ENCODE measurements around the gene E2F8. TPM values are rescaled to one million over a fixed set of nuclear protein-coding genes. Genes with fewer than 3 reads are reported as not detected.

The E2F8 gene
- total RNA-seq, 4 donors from 2014 or later, result 4.0 to 11.7 (median 4.7) TPM

GRCh38 chr11:19253153-19253745 is 12.5 kb upstream of the E2F8 start:
- no peak overlapping the region for H3K4me3 ChIP-seq

GRCh38 chr11:19252394-19253152 is 11.8 kb upstream of the E2F8 start:
- H3K27me3 ChIP-seq, result no peaks in the 10 kb centered on the region
- WGBS, 2 donors, result 51% methylated on average over 8 of the region's 8 CpGs
- H3K4me1 ChIP-seq, result peaks cover 0 to 11% (median 0%) of the 10 kb centered on the region in 3 donors
- no peaks in the 10 kb centered on the region for H3K9me3 ChIP-seq
- H3K4me3 ChIP-seq, result no peak overlapping the region
- no peaks in the 10 kb centered on the region for H3K36me3 ChIP-seq
- DNase-seq, result no peak
- intact Hi-C loops (cut with DNase I), result loop anchor here (10.0 kb wide), 1 partner anchor 302 kb away; no protein-coding TSS in a partner anchor
- TF ChIP-seq CTCF (IDR thresholded peaks at IDR 0.05) (no peak), POLR2A (IDR thresholded peaks at IDR 0.05) (no peak)
- H3K27ac ChIP-seq, result no peak overlapping the region

More at GRCh38 chr11:19253153-19253745, 12.5 kb upstream of the E2F8 start:
- H3K4me1 ChIP-seq, result peaks cover 0 to 11% (median 0%) of the 10 kb centered on the region in 3 donors
- 76% methylated on average over 5 to 7 of the region's 7 CpGs for whole genome bisulfite sequencing, 2 donors
- no peak overlapping the region for H3K27ac ChIP-seq
- H3K27me3 ChIP-seq, result no peaks in the 10 kb centered on the region
- intact Hi-C loops (cut with DNase I), result loop anchor here (10.0 kb wide), 1 partner anchor 302 kb away; no protein-coding TSS in a partner anchor
- no peak for DNase-seq
- H3K36me3 ChIP-seq, result no peaks in the 10 kb centered on the region
- H3K9me3 ChIP-seq, result no peaks in the 10 kb centered on the region
- no peak for TF ChIP-seq POLR2A (IDR thresholded peaks at IDR 0.05)
- no peak for TF ChIP-seq CTCF (IDR thresholded peaks at IDR 0.05)

GRCh38 chr11:19251577-19251976 is 10.8 kb upstream of the E2F8 start:
- intact Hi-C loops (cut with DNase I), result loop anchor here (10.0 kb wide), 1 partner anchor 303 kb away; no protein-coding TSS in a partner anchor
- no peak overlapping the region for H3K4me3 ChIP-seq
- no peaks in the 10 kb centered on the region for H3K36me3 ChIP-seq
- H3K9me3 ChIP-seq, result no peaks in the 10 kb centered on the region
- peaks cover 0 to 11% (median 0%) of the 10 kb centered on the region in 3 donors for H3K4me1 ChIP-seq
- no peak for DNase-seq
- H3K27ac ChIP-seq, result no peak overlapping the region
- TF ChIP-seq CTCF (IDR thresholded peaks at IDR 0.05), result no peak
- no peak for TF ChIP-seq POLR2A (IDR thresholded peaks at IDR 0.05)
- peaks cover 0 to 7% (median 0%) of the 10 kb centered on the region in 4 donors for H3K27me3 ChIP-seq

- H3K27me3 ChIP-seq, result peaks cover 0 to 51% (median 4%) of the 10 kb centered on the region in 4 donors
- intact Hi-C loops (cut with DNase I), result no loop called here
- H3K9me3 ChIP-seq, result no peaks in the 10 kb centered on the region
- no peak overlapping the region for H3K4me3 ChIP-seq
- H3K36me3 ChIP-seq, result no peaks in the 10 kb centered on the region
- TF ChIP-seq CTCF (IDR thresholded peaks at IDR 0.05) (no peak), POLR2A (IDR thresholded peaks at IDR 0.05) (no peak)
- H3K4me1 ChIP-seq, result peaks cover 24 to 44% (median 25%) of the 10 kb centered on the region in 3 donors
- H3K27ac ChIP-seq, result no peak overlapping the region
- WGBS, 2 donors, result 86 to 92% methylated on average over 1 of the region's 1 CpG
- no peak for DNase-seq
These were observed 6.1 kb upstream of the E2F8 start for GRCh38 chr11:19246816-19247215.

GRCh38 chr11:19245351-19245750 is 4.6 kb upstream of the E2F8 start:
- no peaks in the 10 kb centered on the region for H3K9me3 ChIP-seq
- 65 to 74% methylated on average over 4 to 5 of the region's 5 CpGs for WGBS, 2 donors
- peak overlapping the region in 3 of 4 donors; percentile 77 to 85 (median 83) for H3K27ac ChIP-seq
- intact Hi-C loops (cut with DNase I), result no loop called here
- H3K4me3 ChIP-seq, result no peak overlapping the region
- H3K36me3 ChIP-seq, result no peaks in the 10 kb centered on the region
- peaks cover 0 to 66% (median 7%) of the 10 kb centered on the region in 4 donors for H3K27me3 ChIP-seq
- TF ChIP-seq POLR2A (IDR thresholded peaks at IDR 0.05), result no peak
- no peak for TF ChIP-seq CTCF (IDR thresholded peaks at IDR 0.05)
- peaks cover 32 to 57% (median 33%) of the 10 kb centered on the region in 3 donors for H3K4me1 ChIP-seq
- DNase-seq, result no peak
